ENCODE results near the gene NID1. TPM values are rescaled to one million over a fixed set of nuclear protein-coding genes. Genes with fewer than 3 reads are reported as not detected.

NID1 gene
- total and polyA plus RNA-seq, 2 donors (not counting 3 experiments of a cell fraction or from before 2014, with no cell fraction given), result 87.0 to 109 TPM

GRCh38 chr1:235958021-235958420 lies 106.9 kb downstream of the NID1 start:
- Histone ChIP-seq H3K4me3 (replicated peaks in 1 of 3; ENCODE audit: insufficient read depth in 1 of 3, low read depth in 1 of 3, low read length in 3 of 3) (no peak overlapping the region), H4K20me1 (replicated peaks; ENCODE audit: control insufficient read depth, extremely low read depth, insufficient read depth, low read length) (no peaks in the 10 kb centered on the region), H3K4me2 (ENCODE audit: insufficient read depth, low read length) (no peak overlapping the region), H3K9ac (replicated peaks; ENCODE audit: extremely low read depth, insufficient read depth, low read length) (no peak overlapping the region), H3K27me3 (ENCODE audit: control insufficient read depth in 2 of 2, insufficient read depth in 2 of 2, low read length in 2 of 2) (peaks cover 0 to 1% of the 10 kb centered on the region in 2 experiments), H3K27ac (ENCODE audit: insufficient read depth, low read depth, low read length) (no peak overlapping the region), H3K79me2 (ENCODE audit: control insufficient read depth, insufficient read depth, low read length) (no peaks in the 10 kb centered on the region), H3K9me3 (replicated peaks; ENCODE audit: control insufficient read depth, insufficient read depth, low read length) (no peaks in the 10 kb centered on the region), H2AFZ (ENCODE audit: low read depth, low read length) (no peak overlapping the region), H3K9me1 (replicated peaks; ENCODE audit: control insufficient read depth, extremely low read depth, insufficient read depth, low read length) (no peaks in the 10 kb centered on the region), H3K4me1 (ENCODE audit: control insufficient read depth, extremely low read depth, insufficient read depth, low read length) (no peaks in the 10 kb centered on the region), H3K36me3 (ENCODE audit: control insufficient read depth in 2 of 2, extremely low read depth in 1 of 2, insufficient read depth in 2 of 2, low read length in 2 of 2) (no peaks in the 10 kb centered on the region)
- dilution Hi-C loops (cut with MboI; ENCODE audit: extremely low pct_ligation_motif_present, low sequenced_read_pairs) (no loop called here), intact Hi-C loops (cut with micrococcal nuclease) (no loop called here)
- DNase-seq (ENCODE audit: low read depth, low spot score) (no peak), FAIRE-seq (no peak)
- BruUV-seq (replicated peaks), result no TSS peak
- TF ChIP-seq MYC (IDR thresholded peaks at IDR 0.05; ENCODE audit: low read depth, low read length) (no peak), FOS (IDR thresholded peaks at IDR 0.05; ENCODE audit: borderline replicate concordance, insufficient read depth, low read length) (no peak), JUN (IDR thresholded peaks at IDR 0.05; ENCODE audit: borderline replicate concordance, insufficient read depth, insufficient read length, low read depth) (no peak), CTCF (IDR thresholded peaks at IDR 0.05; ENCODE audit: extremely low read depth in 1 of 2, insufficient read depth in 1 of 2, low read depth in 1 of 2, low read length in 2 of 2) (no peak), POLR2A (IDR thresholded peaks at IDR 0.05; ENCODE audit: low read depth, low read length) (no peak), GATA2 (IDR thresholded peaks at IDR 0.05; ENCODE audit: insufficient read depth, insufficient read length, low read depth, low read length) (no peak), EZH2 (IDR thresholded peaks at IDR 0.05; ENCODE audit: borderline replicate concordance, low read depth, low read length, severe bottlenecking) (no peak)
- ChIA-PET CTCF (interaction anchor here (0.7 to 5.5 kb wide), 2 partner anchors 11 to 14 kb away, joined by 3 to 34 read pairs; no protein-coding TSS in a partner anchor), POLR2A (no interaction called here)

All from endothelial cell of umbilical vein (primary cell).